NCI-H1694 treated with DMSO at 0.1 percent for 48 hours (cell line): ENCODE results near the gene WDR27.

Source experiments
- DNase-seq: peaks from one replicate; lab custom pipeline; 2025; lab: John Stamatoyannopoulos, UW

The WDR27 gene

DNA sequence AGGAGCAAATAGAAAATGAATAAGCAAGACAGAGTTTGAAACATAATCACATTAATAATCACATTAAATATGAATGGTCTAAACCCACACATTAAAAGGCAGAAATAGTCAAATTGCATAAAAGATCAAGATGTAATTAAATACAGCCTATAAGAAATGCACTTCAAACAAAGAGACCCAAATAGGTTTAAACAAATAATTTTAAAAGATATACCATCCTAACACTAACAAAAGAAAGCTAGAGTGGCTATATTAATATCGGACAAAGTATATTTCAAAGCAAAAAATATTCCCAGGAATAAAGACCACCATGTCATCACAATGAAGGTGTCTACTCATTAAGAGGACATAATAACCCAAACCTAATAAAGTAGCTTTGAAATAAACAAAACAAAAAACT lies 140.2 kb downstream of the WDR27 start:
- DNase-seq, result no peak

DNA sequence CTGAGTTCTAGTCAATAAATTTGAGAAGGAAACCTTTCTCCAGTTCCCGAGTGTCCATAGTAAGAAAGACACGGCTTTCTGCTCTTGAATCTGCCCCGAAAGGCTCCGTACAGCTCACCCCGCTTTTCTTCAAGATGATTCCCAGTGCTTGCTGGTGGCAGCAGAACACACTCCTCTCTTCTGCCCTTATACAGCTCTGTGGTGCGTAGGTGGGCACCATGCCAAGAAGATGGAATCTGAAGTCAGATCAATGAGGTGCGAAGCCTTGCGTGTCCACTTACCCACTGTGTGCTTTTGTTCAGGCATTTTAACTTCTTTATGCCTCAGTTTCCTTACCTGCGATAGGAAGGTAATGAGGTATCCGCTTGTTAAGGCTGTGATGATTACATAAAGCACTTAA lies 142.2 kb downstream of the WDR27 start:
- DNase-seq, result no peak

DNA sequence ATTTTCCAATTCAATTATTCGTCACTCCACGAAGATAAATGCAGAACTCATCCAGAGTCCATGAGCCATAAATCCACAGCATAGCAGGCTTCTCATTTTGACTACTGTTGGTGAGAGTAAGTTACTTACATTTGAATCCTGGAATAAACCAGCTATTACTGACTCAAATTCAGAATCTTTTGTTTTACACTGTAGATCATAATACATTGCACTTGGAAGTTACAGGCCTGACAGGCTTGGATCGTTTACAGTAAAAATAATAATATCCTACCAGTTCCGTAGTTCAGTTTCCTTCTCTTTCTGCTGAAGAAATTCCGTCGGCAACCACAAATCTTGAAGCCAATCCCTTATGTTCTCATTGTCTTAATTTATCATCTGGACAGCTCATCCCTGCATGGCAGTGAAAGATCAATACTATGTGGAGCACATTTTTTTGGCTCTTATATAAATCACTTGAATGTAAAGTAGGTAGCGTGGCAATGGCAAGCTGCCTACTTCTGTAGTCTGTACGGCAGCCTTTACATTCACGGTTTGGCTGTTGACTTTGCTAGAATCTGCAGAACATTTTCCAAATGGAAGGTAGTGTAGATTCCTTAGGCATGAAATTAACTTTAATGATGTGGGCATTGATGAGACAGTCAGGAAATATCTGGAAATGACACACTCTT lies 142.9 kb downstream of the WDR27 start:
- DNase-seq, result no peak

DNA sequence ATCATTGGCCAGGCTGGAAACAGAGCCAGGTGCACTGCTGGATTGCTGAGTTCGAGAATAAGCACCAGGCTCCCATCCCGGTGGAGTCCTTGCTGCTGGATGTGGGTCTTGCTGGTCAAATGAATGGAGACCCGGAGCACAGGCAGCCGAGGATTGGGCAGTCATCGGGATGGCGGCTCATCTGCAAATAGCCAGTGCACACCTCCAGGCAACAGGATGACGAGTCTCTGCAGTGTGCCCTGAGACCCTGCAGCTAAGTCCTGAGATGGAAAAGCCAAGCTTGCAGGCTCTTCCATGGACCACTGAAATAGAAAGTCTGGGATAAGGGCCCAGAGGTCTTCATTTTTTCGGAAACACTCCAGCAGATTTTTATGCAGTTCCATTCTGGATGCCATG lies 143.5 kb downstream of the WDR27 start:
- DNase-seq, result no peak

DNA sequence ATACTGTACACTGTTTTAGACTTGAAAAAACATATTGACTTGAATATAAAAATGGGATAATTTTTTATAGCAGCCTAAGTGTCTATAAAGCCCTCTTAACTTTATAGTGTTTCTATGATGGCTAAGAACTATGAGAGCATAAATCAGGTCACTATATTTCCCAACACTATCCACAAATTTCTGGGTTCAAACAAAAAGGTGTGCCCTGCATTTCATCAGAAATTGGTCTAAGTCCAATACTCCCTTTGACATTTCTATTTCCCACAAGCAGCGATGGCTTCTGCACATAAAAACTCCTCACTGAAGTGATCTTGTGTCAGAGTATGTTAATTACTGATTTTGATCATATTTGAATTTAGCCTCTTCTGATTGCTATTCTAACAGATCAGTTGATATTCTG lies 143.9 kb downstream of the WDR27 start:
- no peak for DNase-seq

DNA sequence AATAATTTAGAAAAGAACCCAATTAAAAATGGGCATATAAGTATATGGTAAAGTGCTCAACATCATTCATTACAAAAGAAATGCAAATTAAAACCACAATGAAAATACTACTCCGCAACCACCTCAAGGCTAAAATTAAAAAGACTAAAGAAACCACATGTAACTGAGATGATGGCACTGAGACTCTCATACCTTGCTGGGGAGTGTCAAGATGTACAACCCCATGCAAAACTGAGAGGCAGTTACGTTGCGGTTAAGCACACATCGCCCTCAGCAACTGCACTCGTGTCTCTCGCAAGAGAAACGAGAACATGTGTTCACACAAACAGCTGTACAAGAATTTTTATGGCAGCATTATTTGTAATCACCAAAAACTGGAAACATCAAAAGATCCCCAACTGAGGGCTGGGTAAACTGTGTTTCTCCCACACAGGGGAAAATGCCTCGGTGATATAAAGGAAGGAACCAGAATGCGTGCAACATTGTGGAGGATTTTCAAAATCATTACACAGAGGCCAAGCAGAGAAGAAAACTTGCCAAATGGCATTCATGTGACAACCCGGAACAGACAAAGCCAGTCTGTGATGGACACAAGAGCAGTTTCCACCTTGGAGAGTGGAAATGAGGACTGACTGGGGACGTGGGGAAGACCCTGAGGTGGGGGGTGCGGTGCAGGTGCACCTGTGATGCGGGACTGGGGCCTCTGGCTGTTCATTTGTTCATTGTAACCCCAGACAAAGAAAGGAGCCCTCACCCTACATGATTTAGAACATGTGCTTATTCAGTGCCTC lies 144.9 kb downstream of the WDR27 start:
- no peak for DNase-seq

DNA sequence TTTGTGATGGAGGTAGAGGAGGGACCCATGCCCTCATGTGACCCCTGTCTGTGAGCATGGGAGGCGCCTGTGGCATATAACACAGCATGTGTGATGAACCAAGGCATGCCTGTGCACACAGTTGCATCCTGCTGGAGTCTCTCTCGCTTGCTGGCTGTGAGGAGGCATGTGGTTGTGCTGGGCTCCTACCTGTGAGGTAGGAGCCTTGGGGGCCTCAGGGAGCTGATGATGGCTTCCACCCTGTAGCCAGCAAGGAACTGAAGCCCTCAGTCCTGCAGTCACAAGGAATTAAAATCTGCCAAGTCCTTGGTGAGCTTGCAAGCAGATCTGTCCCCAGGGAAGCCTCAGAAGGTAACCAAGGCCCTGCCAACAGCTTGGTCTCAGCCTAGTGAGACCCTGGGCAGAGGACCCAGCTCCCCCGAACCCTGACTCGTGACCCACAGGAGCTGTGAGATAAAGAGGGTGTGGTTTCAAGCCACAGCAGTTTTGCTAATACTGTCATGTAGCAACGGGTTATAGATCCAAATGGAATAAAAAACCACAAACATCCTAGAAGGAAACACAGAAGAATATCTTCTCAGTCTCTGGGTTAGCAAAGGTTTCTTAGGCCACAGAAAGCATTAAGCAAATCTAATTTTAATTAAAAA lies 145.7 kb downstream of the WDR27 start:
- no peak for DNase-seq

DNA sequence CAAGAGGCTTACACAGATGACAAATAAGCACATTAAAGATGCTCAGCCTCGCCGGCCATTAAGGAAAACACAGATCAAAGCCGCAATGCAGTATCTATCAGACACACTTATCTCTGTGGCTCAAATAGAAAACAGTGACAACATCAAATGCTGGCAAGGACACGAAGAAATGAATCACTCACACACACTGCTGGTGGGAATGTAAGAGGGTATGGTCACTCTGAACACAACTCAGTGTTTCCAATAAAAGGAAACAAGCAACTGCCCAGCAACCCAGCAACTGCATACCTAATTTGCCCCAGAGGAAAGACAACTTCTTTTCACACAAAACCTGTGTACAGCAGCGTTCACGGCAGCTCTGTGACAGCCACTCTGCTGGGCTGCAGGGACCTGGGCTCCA lies 155.8 kb downstream of the WDR27 start:
- no peak for DNase-seq

DNA sequence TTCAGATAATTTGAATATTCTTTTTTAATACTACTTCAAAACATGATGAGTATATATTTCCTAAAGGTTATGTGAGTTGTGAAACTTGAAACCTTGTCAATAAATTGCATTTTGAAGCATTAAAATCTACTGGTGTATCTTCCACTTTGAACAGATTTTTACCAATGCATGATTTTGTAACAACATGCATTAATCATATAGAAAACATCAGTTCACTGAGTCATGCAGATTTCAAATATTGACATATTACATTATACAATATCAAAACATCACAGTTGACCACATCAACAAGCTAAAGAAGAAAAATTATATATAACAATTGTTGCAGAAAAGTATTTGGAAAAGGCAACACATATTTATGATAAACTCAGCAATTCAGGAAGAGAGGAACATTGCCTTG lies 158.1 kb downstream of the WDR27 start:
- DNase-seq, result no peak

DNA sequence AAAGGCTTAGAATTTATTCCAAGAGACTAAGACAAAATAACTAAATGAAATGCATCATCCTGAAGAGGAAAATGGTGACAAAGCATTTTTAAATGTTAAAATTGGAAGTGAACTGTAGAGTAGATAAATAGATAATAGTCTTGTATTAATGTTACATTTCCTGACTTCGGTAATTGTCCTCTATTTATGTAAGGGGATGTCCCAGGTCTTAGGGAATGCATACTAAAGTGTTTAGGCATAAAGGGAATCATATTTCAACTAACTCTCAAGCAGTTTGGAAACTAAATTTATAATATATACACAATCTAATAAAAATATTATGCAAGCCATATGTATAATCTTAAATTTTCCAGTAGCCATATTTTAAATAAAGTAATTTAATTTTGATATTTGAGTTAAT lies 159.3 kb downstream of the WDR27 start:
- no peak for DNase-seq

DNA sequence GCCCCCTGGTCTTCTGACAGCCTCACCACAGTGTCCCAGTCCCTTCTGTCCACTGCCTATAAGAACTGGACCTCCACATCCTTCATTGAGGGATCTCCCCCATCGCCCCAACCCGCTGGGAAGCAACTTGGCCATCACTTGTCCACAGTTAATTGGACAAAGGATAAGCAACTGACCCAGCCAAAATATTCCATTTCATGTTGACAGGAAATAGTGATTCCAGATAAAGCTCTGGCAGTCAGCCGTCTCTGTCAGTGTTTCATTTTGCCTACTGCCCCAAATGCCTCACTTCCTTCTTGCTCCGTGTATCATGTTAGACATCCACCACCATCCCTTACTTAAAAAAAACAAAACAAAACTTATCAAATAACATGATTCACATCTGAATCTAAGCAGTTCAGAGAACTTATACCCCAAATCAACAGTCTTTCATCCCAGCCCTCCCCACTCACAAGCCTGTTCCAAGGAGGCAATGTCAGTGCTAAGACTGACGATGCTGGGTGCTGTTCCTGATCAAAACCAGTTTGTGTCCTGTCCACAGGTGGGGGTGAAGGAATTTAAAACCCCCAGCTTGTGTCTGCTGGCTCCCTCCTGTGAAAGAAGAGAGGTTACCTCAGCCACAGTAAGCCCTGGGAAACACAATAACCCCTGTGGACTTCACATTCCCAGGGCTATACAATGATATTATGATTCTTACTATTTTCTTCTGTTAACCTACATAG lies 162.5 kb downstream of the WDR27 start:
- DNase-seq, result no peak

DNA sequence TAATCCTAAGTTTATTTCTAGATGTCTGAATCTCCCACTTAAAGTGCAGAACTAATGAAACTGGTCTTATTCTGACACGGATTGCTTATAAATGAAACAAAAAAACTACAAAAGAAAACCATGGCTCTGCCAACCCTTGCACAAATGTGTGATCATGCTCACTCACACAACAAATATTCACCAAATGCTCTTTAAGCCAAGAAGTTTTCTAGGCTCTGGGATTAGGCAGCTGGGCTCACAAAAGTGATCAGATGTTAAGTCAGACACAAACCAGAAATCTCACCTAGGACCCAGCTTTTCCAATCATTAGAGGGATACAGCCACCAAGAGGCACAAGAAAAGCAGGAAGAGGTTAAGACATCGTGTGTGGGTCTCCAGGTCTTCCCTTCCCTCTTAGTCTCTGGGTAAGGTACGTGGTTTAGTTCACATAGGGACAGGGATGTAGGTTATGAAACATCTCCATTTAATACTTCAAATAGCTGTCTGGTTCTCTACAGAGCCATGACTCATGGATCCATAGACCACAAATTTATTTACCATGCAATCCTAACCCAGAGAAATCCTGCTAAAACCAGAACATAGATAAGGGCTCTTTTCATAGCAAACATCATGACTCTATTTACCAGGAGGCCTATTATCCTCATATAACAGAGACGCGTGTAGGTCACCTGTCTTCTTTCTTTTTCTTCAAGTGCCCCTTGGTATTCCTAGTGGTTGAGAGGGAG lies 165.2 kb downstream of the WDR27 start:
- no peak for DNase-seq

DNA sequence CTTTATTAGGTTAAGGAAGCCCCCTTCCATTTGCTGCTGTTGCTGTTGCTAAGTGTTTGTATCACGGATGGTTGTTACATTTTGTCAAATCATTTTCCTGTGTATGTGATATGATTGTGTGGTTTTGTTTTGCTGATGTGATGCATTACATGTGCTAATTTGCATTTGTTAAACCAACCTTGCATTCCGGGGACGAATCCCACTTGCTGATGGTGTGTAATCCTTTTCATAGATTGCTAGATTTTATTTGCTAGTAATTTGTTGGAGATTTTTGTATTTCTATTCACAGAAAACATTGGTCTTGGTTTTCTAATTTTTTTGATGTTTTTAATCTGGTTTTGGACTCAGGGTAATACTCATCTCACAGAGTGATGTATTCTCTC lies 167.8 kb downstream of the WDR27 start:
- no peak for DNase-seq

DNA sequence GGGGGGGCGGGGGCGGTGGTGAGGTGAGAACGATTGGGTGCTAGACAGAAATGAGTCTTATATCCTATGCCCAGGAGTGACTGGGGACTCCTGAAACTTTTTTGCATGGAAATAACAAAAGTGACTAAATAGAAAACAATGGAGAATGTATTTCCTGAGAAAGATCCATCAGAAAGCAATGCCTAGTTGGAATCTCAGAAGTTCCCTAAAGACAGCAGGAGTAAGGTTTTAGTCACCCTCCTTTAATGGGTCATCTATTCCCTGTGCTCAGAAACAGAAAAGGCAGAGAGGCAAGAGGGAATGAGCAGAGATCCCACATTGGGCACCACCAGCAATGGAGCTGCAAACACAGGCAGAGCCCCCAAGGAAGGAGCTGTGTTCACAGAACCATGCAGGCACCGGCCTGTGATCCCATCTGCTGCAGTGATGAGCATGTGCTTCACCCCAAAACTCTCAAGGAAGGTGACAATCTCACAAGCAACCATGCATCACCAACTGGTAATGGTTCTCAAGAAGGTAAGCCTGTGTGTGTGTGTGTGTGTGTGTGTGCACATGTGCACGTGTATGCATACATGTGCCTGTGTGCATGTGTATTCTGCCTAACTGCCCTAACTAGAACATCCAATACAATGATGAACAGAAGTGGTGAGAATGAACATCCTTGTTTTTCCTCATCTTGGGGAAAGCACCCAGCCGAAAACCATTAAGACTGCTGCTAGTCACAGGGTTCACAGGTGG lies 168.4 kb downstream of the WDR27 start:
- DNase-seq, result no peak

DNA sequence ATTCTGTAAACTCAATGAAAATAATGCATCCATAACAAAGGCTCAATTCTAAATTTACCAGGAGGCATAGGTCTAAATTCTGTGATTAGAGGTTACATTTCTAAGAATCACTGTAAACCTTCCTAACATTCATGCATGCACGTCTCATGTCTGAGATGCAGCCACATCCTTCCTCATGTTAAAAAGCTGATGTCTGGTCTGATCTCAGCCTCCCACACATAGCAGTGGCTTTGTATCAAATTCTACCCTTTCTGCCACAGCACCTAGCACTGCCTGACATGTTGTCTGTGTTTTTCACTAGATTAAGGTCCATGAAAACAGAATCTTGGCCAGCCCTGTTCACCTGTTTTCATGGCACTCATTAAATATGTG lies 171.1 kb downstream of the WDR27 start:
- no peak for DNase-seq

DNA sequence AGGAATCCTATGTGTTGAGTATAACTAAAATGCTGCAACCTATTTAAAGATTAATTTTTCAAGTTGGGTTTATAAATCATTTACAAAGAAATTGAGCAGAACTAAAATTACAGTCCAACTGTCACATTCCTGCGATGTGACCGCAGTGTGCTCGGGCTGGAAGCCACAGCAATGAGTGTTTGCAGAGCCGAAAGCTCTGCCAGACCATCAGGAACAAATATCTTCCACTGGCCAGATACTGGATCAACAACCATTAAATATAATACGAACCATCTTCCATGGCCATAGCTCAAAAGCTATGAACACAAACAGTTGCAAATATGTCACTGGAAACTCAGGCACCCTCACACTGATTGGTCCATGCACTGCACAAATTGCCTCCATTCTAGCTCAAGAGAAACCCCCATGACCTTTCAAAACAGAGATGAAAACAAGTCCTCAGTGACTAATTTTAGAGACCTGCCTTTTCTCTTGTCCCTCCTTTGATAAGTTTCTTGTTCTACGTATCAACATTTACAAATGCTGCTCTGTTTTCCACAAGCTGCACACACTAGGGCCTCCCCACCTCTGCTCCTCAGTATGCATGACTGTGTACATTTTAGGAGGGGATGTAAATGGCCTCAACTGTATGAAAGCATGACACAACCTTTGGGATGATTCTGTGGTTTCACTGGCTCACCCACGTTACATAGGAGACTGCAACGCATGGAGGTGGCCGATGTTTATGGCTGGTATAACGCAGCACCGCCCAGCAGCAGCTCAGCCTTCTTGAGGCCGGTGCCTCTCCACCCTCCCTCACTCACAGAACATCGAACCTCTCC lies 171.7 kb downstream of the WDR27 start:
- DNase-seq, result no peak

DNA sequence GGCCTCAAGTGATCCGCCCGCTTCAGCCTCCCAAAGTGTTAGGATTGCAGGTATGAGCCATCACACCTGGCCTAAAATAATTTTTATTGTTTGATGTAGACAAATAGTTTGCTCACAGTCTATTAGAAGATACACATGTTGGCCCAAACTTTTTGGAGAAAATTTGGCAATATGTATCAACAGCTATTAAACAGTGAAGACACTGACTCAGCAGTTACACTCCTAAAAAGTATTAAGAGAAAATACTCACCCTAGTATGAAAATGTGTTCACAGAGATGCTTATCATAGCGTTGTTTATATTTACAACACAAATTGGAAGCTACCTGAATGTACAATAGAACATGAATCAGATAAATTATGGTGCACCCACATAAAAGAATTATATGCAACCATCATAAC lies 173.1 kb downstream of the WDR27 start:
- DNase-seq, result no peak

DNA sequence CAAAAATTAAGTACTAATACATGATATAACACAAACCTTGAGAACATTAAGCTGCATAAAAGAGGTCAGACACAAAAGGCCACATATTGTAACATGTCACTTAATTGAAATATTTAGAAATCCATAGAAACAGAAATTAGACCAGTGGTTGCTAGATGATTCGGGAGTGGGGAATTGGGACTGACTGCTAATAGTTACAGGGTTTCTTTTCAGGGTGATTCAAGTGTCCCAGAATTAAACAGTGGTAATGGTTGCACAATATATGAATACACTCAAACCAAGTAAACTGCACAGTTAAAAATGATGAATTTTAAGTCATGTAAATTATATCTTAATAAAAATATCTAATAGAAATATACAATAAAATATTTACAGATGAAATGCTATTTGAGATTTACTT lies 174.5 kb downstream of the WDR27 start:
- no peak for DNase-seq

DNA sequence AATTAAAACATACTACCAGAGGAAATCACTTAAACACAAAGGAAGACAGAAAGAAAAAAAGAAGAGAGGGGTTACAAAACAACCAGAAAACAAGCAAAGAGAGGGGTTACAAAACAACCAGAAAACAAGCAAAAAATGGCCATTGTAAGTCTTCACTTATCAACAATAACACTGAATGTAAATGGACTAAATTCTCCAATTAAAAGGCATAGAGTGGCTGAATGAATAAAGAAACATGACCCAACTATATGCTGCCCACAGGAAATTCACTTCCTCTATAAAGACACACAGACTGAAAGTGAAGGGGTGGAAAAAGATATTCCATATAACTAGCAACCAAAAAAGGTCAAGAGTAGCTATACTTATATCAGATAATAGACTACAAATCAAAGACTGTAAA lies 180.0 kb downstream of the WDR27 start:
- no peak for DNase-seq

DNA sequence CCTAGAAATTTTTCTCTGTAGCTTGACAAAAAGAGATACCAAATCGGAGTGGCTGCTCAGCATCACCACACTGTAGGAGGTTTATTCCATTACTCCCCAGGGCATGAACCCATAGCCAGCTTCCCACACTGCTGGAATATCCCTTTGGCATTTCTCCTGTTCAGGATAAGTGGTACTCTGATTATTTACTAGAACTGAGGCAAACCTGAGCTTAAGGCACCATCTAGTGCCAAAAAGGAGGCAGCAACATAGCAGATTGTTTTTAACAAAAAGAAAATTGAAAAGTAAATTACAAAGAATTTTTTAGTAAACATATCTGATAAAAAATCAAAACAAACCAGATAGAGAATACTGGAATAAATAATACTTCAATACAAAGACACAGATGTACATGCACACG lies 181.7 kb downstream of the WDR27 start:
- no peak for DNase-seq

DNA sequence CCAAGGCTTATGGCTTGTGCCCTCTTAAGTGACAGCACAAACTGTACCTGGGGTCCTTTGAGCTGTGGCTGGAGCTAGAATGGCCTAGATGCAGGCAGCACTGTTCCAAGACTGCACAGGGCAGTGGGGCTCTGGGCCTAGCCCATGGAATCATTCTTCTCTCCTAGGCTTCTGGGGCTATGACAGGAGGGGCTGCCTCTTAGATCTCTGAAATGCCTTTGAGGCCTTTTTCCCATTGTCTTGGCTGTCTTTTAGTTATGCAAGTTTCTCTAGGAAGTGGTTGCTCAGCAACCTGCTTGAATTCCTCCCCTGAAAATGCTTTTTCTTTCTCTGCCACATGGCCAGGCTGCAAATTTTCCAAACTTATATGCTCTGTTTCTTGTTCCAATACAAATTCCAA lies 183.4 kb downstream of the WDR27 start:
- DNase-seq, result no peak
